ENCODE results near the gene LAMC2.

DNA sequence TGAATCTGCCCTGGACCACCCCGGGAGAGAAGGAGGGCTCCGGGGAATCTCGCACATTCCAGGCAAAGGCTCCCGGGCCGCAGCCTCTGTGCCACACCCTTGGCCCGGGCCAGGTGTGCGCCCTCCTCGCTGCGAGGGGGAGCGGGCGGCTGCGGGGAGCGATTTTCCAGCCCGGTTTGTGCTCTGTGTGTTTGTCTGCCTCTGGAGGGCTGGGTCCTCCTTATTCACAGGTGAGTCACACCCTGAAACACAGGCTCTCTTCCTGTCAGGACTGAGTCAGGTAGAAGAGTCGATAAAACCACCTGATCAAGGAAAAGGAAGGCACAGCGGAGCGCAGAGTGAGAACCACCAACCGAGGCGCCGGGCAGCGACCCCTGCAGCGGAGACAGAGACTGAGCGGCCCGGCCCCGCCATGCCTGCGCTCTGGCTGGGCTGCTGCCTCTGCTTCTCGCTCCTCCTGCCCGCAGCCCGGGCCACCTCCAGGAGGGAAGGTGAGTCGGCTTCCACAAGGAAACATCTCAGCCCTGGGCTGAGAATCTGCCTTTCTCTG is at the start of gene LAMC2:
- TF ChIP-seq, protein P1, sequence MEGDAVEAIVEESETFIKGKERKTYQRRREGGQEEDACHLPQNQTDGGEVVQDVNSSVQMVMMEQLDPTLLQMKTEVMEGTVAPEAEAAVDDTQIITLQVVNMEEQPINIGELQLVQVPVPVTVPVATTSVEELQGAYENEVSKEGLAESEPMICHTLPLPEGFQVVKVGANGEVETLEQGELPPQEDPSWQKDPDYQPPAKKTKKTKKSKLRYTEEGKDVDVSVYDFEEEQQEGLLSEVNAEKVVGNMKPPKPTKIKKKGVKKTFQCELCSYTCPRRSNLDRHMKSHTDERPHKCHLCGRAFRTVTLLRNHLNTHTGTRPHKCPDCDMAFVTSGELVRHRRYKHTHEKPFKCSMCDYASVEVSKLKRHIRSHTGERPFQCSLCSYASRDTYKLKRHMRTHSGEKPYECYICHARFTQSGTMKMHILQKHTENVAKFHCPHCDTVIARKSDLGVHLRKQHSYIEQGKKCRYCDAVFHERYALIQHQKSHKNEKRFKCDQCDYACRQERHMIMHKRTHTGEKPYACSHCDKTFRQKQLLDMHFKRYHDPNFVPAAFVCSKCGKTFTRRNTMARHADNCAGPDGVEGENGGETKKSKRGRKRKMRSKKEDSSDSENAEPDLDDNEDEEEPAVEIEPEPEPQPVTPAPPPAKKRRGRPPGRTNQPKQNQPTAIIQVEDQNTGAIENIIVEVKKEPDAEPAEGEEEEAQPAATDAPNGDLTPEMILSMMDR (conservative IDR thresholded peaks at IDR 0.05; ENCODE audit: low read depth, low read length) = no peak
- no peak for TF ChIP-seq EZH2 (IDR thresholded peaks at IDR 0.05; ENCODE audit: borderline replicate concordance, low read depth, low read length, poor library complexity, severe bottlenecking)

Measured in A673 (cell line).